Loucy (cell line): ENCODE data around the gene ADGRD2.

Experiments
- EZH2phosphoT487 ChIP-seq: fragments of 200-600 bp; IDR thresholded peaks from 2 replicates; pipeline ENCODE4 v1.6.1; 2018; ENCODE audit warnings: antibody characterized with exemption, mild to moderate bottlenecking, moderate library complexity, borderline replicate concordance
- TF ChIP-seq, protein P1 (sequence below): fragments of 200-600 bp; sonication (generic); conservative IDR thresholded peaks from 2 replicates; pipeline ENCODE4 v1.5.1; 2014; ENCODE audit warnings: mild to moderate bottlenecking, antibody characterized with exemption, low read length

DNA sequence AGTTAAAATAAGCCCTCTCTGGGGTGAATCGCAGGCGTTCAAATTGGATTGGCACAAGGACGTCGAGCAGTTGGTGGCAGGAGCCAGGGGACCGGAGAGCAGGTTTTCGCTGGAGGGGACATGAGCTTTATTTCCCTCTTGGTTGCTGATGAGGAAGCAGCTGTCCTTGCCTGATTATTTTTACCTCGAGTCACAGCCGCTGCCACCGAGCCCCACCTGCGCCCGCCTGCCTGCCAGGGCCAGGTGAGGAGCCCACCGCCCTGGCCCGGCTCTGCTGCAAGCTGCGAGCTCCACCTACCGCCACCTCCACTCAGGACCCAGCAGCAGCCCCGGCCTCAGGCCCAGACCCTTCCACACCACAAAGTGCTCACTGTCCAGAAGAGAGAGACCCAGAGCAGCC lies 9.0 kb upstream of the ADGRD2 start:
- TF ChIP-seq, protein P1, sequence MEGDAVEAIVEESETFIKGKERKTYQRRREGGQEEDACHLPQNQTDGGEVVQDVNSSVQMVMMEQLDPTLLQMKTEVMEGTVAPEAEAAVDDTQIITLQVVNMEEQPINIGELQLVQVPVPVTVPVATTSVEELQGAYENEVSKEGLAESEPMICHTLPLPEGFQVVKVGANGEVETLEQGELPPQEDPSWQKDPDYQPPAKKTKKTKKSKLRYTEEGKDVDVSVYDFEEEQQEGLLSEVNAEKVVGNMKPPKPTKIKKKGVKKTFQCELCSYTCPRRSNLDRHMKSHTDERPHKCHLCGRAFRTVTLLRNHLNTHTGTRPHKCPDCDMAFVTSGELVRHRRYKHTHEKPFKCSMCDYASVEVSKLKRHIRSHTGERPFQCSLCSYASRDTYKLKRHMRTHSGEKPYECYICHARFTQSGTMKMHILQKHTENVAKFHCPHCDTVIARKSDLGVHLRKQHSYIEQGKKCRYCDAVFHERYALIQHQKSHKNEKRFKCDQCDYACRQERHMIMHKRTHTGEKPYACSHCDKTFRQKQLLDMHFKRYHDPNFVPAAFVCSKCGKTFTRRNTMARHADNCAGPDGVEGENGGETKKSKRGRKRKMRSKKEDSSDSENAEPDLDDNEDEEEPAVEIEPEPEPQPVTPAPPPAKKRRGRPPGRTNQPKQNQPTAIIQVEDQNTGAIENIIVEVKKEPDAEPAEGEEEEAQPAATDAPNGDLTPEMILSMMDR: no peak
- no peak for TF ChIP-seq EZH2phosphoT487
